NCI-H2227 (cell line): Measurements from ENCODE around the gene TRIM67.

Experiments
- DNase-seq: peaks from one replicate; lab custom pipeline; 2025; ENCODE audit not compliant: unreplicated experiment; lab: John Stamatoyannopoulos, UW

TRIM67 gene

GRCh38 chr1:231232870-231233734 lies 71.2 kb downstream of the TRIM67 start:
- DNase-seq = no peak

GRCh38 chr1:231233735-231234417 lies 72.0 kb downstream of the TRIM67 start:
- no peak for DNase-seq

- no peak for DNase-seq
Observed at GRCh38 chr1:231234506-231234905, 72.6 kb downstream of the TRIM67 start.

- DNase-seq = no peak
Observed at GRCh38 chr1:231235526-231236207, 73.8 kb downstream of the TRIM67 start.

GRCh38 chr1:231236208-231236591 lies 74.3 kb downstream of the TRIM67 start:
- DNase-seq = no peak

- DNase-seq = no peak
Observed at GRCh38 chr1:231236938-231237337, 75.1 kb downstream of the TRIM67 start.

GRCh38 chr1:231238298-231238697 lies 76.4 kb downstream of the TRIM67 start:
- no peak for DNase-seq

GRCh38 chr1:231240531-231240882 lies 78.6 kb downstream of the TRIM67 start:
- no peak for DNase-seq

GRCh38 chr1:231240883-231241735 lies 79.3 kb downstream of the TRIM67 start, which contains the start of gene GNPAT:
Gene GNPAT, plus strand, starts transcription at chr1:231241212. Its CDS starts 167 bp downstream, at chr1:231241379.
- peak; percentile 91 for DNase-seq

GRCh38 chr1:231241750-231242149 lies 79.9 kb downstream of the TRIM67 start:
- no peak for DNase-seq

- no peak for DNase-seq
Observed at GRCh38 chr1:231242516-231243198, 80.8 kb downstream of the TRIM67 start.

GRCh38 chr1:231248778-231249177 lies 86.9 kb downstream of the TRIM67 start:
- no peak for DNase-seq

GRCh38 chr1:231252336-231252735 lies 90.5 kb downstream of the TRIM67 start:
- DNase-seq = no peak

GRCh38 chr1:231260351-231260750 lies 98.5 kb downstream of the TRIM67 start:
- no peak for DNase-seq

- DNase-seq = no peak
Observed at GRCh38 chr1:231264642-231265041, 102.8 kb downstream of the TRIM67 start.

GRCh38 chr1:231265379-231265778 lies 103.5 kb downstream of the TRIM67 start:
- no peak for DNase-seq

- DNase-seq = no peak
Observed at GRCh38 chr1:231266811-231267322, 105.0 kb downstream of the TRIM67 start.
